Measurements from ENCODE around the gene KLHL5.

KLHL5 gene

DNA sequence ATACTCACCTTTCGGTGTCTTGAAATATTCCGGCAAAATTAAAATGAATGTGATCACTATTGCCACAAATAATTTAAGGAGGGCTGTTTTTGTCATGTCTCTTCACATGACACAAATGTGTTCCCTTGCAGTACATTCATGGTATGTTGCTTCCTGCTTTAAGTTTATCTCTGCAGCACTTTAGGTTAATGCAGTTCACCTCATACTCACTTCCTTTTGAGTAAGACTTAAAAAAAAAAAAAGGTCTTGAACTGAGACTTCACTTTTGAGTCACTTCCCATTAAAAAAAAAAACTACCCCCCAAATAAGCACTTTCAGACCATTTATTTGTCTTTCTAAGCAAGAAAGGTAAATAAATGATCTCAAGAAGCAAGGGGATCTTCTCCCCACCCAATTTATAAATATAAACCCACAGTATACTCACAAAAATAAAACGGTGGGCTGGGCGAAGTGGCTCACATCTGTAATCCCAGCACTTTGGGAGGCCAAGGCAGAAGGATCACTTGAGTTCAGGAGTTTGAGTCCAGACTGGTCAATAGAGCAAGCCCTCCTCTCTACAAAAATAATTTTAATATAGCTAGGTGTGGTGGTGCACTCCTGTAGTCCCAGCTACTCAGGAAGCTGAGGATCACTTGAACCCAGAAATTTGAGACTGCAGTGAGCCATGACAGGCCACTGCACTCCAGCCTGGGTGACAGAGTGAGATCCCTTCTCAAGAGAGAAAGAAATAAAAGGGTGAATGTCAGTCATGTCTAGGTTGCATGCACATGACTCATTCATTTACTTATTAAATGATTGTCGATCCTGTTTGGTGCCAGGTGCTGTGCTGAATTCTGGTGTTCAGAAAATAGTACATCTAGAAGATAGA is 29.6 kb upstream of the KLHL5 start, which contains the start of gene TMEM156:
TSS of gene TMEM156 (minus strand) at position 192 of the 868 bp plus-strand sequence. CDS start at position 96, 96 bp downstream.
- no peak within 1 kb of the TSS for H3K4me3 ChIP-seq (replicated peaks; ENCODE audit: low read depth, low read length)
- DNase-seq (ENCODE audit: extremely low read depth, low read depth) = no peak

DNA sequence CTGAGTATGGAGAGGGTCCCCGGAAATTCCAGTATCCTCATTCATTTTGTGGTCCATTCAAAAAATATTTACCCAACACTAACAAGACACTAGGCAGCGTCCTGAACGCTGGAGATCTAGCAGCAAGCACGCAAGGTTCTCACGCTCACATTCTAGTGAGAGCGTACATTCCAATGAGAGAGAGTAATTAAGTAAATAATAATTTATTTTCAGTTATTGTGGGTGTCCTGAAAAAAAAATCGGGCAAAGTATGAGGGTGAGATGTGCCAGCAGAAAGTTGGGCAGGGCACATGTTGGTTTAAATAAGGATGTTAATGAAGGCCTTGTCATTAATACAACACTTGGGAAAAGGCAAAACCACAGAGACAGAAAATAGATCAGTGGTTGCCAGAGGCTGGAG is 25.9 kb upstream of the KLHL5 start:
- DNase-seq (ENCODE audit: extremely low read depth, low read depth) = no peak
- no peak overlapping the region for H3K4me3 ChIP-seq (replicated peaks; ENCODE audit: low read depth, low read length)
- TF ChIP-seq, protein P1, sequence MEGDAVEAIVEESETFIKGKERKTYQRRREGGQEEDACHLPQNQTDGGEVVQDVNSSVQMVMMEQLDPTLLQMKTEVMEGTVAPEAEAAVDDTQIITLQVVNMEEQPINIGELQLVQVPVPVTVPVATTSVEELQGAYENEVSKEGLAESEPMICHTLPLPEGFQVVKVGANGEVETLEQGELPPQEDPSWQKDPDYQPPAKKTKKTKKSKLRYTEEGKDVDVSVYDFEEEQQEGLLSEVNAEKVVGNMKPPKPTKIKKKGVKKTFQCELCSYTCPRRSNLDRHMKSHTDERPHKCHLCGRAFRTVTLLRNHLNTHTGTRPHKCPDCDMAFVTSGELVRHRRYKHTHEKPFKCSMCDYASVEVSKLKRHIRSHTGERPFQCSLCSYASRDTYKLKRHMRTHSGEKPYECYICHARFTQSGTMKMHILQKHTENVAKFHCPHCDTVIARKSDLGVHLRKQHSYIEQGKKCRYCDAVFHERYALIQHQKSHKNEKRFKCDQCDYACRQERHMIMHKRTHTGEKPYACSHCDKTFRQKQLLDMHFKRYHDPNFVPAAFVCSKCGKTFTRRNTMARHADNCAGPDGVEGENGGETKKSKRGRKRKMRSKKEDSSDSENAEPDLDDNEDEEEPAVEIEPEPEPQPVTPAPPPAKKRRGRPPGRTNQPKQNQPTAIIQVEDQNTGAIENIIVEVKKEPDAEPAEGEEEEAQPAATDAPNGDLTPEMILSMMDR (IDR thresholded peaks at IDR 0.05; ENCODE audit: low read depth, low read length, missing control alignments) = no peak

More for the DNA sequence above, 29.6 kb upstream of the KLHL5 start, which contains the start of gene TMEM156:
- TF ChIP-seq, protein P1 (IDR thresholded peaks at IDR 0.05; ENCODE audit: low read depth, low read length, missing control alignments) = no peak

DNA sequence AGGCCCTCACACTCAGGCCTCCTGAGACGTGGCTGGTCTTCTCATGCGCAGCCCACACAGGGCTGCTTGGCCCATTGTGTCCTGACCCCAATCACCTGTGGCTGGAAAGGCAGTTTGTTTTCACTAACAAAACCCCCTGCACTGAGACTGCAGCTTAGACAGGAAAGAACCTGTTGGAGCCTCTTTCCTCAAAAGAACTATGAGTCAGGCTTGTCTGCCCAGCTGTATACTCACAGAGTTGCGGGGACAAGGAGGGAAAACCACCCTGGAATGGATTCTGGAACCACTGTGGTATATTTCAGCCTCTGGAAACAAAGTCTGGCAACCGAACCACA is 24.6 kb upstream of the KLHL5 start:
- TF ChIP-seq, protein P1 (IDR thresholded peaks at IDR 0.05; ENCODE audit: low read depth, low read length, missing control alignments) = no peak
- DNase-seq (ENCODE audit: extremely low read depth, low read depth) = no peak
- H3K4me3 ChIP-seq (replicated peaks; ENCODE audit: low read depth, low read length) = no peak overlapping the region

DNA sequence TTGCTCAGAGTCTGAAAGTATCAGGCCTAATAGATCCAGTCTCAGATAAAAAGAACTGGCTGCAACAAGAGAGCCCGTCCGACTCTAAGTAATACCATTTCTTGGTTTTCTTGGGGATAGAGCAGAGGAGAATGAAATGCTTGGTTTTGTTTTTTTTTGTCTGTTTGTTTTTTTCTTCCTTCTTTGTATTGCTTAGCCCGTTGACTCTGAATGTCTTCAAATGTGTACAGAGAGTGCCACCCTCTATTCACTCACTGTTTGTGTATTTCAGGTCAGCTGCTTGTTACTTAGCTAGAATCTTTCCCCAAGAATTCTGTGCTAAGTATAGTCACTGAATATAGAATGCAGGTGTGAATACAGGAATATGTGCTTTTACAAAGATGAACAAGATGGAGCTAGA is 24.1 kb upstream of the KLHL5 start:
- H3K4me3 ChIP-seq (replicated peaks; ENCODE audit: low read depth, low read length) = no peak overlapping the region
- no peak for DNase-seq (ENCODE audit: extremely low read depth, low read depth)
- TF ChIP-seq, protein P1 (IDR thresholded peaks at IDR 0.05; ENCODE audit: low read depth, low read length, missing control alignments) = no peak

DNA sequence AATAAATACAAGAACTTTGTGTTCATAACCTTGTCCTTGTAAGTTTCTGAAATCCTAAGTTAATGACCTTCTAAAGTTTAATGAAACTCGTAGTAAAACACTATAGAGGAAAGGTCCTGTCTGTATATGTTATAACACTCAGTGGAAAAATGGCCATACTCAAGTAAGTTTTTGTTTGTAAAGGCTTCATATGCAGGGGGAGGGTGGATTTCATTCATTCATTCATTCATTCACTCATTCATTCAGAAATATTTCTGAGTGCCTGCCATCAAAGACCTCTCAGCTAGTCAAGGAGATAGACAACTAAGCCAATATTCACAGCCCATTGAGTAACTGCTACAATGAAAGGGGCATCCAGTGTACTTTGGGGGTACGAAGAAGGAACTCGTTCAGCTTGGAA is 22.9 kb upstream of the KLHL5 start:
- DNase-seq (ENCODE audit: extremely low read depth, low read depth) = no peak
- TF ChIP-seq, protein P1 (IDR thresholded peaks at IDR 0.05; ENCODE audit: low read depth, low read length, missing control alignments) = no peak
- no peak overlapping the region for H3K4me3 ChIP-seq (replicated peaks; ENCODE audit: low read depth, low read length)

DNA sequence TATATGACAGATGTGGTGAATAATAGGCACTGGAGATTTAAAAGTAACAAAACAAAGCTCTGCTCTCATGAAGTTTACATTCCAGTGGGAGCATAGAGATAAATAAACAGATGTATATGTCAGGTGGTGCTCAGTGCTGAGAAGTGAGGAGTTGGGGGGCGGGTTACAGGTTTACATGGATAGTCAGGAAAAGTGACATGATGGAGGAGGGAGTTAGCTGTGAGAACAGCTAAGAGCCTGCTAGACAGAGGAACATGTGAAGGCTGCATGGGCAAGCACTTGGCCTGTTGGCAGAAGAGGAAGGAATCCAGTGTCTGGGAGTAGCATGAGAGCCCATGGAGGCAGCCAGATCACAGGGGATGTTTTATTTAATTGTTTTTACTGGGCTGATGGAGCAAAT is 19.7 kb upstream of the KLHL5 start:
- no peak for DNase-seq (ENCODE audit: extremely low read depth, low read depth)
- TF ChIP-seq, protein P1 (IDR thresholded peaks at IDR 0.05; ENCODE audit: low read depth, low read length, missing control alignments) = no peak
- H3K4me3 ChIP-seq (replicated peaks; ENCODE audit: low read depth, low read length) = no peak overlapping the region

Data from HFF-Myc (cell line).